Myocyte (in vitro differentiated cells): ENCODE data around the gene ADGRV1. TPM values are rescaled to one million over a fixed set of nuclear protein-coding genes. Genes with fewer than 3 reads are reported as not detected.
A peak's percentile ranks its signal among the peaks of the same experiment; 100 is the strongest.
"Not testable (repeated sequence)": the region's sequence is repeated elsewhere in the genome, so short reads cannot be mapped to it uniquely, and the experiment has no call there.

Experiments
- DNase-seq: peaks from one replicate; pipeline ENCODE4 v3.0.0-alpha.2; 2012; ENCODE audit warnings: low read depth
- total RNA-seq: library from RNA; depleted of rRNA; stranded (reverse); fragments of >200 nt; gene quantifications from 2 replicates; pipeline ENCODE4 v1.2.3, GENCODE V29; 2014

ADGRV1 gene
- total RNA-seq, 1 donor from 2014 or later = 3.9 TPM

- no peak for DNase-seq
Observed at GRCh38 chr5:90810211-90810610, 251.6 kb downstream of the ADGRV1 start.

- DNase-seq = no peak
Observed at GRCh38 chr5:90813392-90813791, 254.8 kb downstream of the ADGRV1 start.

GRCh38 chr5:90822062-90822461, 263.5 kb downstream of the ADGRV1 start:
- DNase-seq = not testable (repeated sequence)

- DNase-seq = no peak
Observed at GRCh38 chr5:90824436-90824835, 265.8 kb downstream of the ADGRV1 start.

- DNase-seq = no peak
Observed at GRCh38 chr5:90830058-90830457, 271.5 kb downstream of the ADGRV1 start.

- no peak for DNase-seq
Observed at GRCh38 chr5:90833753-90834152, 275.2 kb downstream of the ADGRV1 start.

GRCh38 chr5:90834711-90835110, 276.1 kb downstream of the ADGRV1 start:
- DNase-seq = no peak

GRCh38 chr5:90843443-90843842, 284.8 kb downstream of the ADGRV1 start:
- no peak for DNase-seq

- DNase-seq = no peak
Observed at GRCh38 chr5:90844931-90845330, 286.3 kb downstream of the ADGRV1 start.

- DNase-seq = no peak
Observed at GRCh38 chr5:90845723-90846554, 287.3 kb downstream of the ADGRV1 start.

GRCh38 chr5:90847606-90848005, 289.0 kb downstream of the ADGRV1 start:
- not testable (repeated sequence) for DNase-seq

- no peak for DNase-seq
Observed at GRCh38 chr5:90849939-90850338, 291.3 kb downstream of the ADGRV1 start.

- DNase-seq = no peak
Observed at GRCh38 chr5:90852531-90852930, 293.9 kb downstream of the ADGRV1 start.

GRCh38 chr5:90853750-90854149, 295.2 kb downstream of the ADGRV1 start:
- no peak for DNase-seq

GRCh38 chr5:90854169-90854568, 295.6 kb downstream of the ADGRV1 start:
- DNase-seq = no peak

GRCh38 chr5:90855296-90856010, 296.9 kb downstream of the ADGRV1 start:
- DNase-seq = no peak

- DNase-seq = no peak
Observed at GRCh38 chr5:90861843-90862586, 303.4 kb downstream of the ADGRV1 start.

GRCh38 chr5:90865180-90865579, 306.6 kb downstream of the ADGRV1 start:
- DNase-seq = no peak

- peak; percentile 42 for DNase-seq
Observed at GRCh38 chr5:90866333-90866732, 307.7 kb downstream of the ADGRV1 start.

- no peak for DNase-seq
Observed at GRCh38 chr5:90866915-90867731, 308.5 kb downstream of the ADGRV1 start.

GRCh38 chr5:90868799-90869198, 310.2 kb downstream of the ADGRV1 start:
- DNase-seq = no peak
